Measurements from ENCODE around the gene SMIM22.
A peak's percentile ranks its signal among the peaks of the same experiment; 100 is the strongest.

The SMIM22 gene

GRCh38 chr16:4797805-4798252 lies 2.7 kb downstream of the SMIM22 start:
- DNase-seq, result no peak

- DNase-seq, result no peak
Observed at GRCh38 chr16:4798456-4798855, 3.3 kb downstream of the SMIM22 start.

GRCh38 chr16:4799171-4799855 lies 4.1 kb downstream of the SMIM22 start:
- DNase-seq, result no peak

GRCh38 chr16:4800290-4801041 lies 5.3 kb downstream of the SMIM22 start:
- peak; percentile 63 to 72 for DNase-seq

GRCh38 chr16:4801051-4801961 lies 6.1 kb downstream of the SMIM22 start:
- DNase-seq, result no peak

GRCh38 chr16:4801962-4802658 lies 6.9 kb downstream of the SMIM22 start, which contains the start of gene ROGDI:
Gene ROGDI (minus strand): TSS chr16:4802633. CDS start chr16:4802571, 62 bp downstream.
- peak; percentile 31 to 53 for DNase-seq

DNA sequence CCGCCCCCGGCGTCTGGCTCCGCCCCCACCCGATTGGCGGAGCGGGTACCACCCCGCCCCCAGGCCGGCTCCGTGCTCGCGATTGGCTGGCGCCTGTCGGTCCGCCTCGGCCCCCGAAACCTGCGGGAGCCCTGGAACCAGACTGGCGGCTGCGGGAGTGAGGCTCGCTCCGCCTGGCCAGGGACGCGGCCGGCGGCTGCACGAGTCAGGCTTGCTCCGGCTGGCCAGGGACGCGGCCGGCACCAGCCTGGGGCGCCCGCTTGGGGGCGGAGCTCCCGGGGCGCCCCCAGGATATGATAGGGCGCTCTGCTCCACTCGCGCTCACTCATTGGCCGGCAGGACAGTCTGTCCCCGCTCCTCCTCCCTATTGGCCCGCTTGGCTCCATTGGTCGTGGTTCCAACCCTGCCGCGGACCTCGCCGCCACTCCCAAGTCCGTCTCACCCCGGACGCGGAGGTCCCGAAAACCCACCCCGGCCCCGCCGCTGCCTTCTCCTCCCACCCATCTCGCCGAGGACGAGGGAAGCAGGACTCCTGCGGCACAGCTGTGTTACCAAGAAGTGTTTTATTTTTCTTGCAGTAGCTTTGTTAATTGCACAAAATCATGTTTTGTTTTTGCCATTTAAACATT lies 7.6 kb downstream of the SMIM22 start:
- DNase-seq, result peak; percentile 80 to 88

DNA sequence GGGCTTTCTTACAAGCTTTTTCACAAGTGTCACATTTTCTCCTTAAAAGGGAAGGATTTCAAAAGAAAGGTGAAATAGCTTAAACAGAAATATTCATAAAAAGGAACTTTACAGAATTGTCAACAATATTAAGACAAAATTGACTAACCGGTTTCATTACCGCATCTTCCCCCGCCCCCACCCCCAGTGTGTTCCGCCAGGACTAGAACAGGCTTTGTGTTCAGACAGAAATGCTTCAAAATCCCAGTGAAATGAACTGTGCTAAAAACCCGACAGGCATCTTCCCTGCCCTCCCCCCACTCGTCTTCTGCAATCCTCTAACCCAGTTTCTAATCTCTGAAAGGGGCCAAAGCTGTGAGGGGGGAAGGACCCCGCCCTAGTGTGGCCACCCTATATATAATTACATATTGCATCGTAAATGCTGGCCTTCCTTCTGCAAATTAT lies 8.3 kb downstream of the SMIM22 start:
- DNase-seq, result no peak

GRCh38 chr16:4803898-4804762 lies 9.0 kb downstream of the SMIM22 start:
- DNase-seq, result no peak

DNA sequence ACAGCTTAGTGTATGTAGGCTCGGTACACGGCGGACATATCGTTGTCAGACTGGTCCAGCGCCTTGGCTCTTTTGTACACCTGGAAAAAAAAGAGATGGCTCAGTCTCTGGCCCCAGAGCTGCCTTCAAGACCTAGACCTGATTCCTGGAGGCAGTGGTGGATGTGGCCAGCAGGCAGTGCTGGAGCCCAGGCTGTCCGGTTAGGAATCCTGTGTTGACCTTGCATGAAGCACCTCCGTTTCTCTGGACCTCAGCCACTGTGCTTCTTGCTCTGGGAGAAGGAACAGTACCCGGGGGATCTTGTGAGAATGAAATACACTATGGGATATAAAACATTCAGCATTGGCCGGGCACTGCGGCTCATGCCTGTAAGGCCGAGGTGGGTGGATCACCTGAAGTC lies 10.1 kb downstream of the SMIM22 start:
- no peak for DNase-seq

DNA sequence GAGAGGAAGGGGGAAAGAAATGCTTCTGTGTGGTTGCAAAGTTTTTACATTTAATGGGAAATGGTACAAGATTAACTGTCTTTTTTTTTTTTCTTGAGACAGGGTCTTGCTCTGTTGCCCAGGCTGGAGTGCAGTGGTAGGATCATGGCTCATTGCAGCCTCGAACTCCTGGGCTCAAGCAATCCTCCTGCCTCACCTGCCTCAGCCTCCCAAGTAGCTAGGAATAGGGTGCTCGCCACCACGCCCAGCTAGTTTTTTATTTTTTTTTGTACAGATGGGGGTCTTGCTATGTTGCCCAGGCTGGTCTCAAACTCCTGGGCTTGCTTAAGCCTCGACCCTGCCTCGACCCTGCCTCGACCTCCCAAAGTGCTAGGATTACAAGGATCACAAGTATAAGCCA lies 11.1 kb downstream of the SMIM22 start:
- DNase-seq, result no peak

DNA sequence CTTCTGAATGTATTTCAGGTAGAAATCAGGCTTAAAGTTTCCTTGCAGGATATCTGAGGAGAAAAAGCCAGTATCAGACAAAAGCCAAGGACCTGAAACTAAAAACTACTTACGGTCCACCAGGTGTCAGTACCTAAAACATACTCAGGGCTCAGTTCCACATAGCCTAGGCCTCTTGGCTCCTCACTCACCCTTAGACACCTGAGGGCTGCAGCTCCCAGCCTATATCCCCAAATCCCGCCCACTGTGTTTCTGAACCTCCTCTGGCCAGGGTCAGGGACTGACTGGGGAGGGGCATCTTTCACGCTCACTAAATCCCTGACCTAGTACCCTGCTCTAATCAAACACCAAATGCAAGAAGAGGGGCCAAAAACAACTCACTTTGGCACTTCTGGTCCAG lies 16.1 kb downstream of the SMIM22 start:
- no peak for DNase-seq

GRCh38 chr16:4811773-4812172 lies 16.6 kb downstream of the SMIM22 start:
- DNase-seq, result no peak

DNA sequence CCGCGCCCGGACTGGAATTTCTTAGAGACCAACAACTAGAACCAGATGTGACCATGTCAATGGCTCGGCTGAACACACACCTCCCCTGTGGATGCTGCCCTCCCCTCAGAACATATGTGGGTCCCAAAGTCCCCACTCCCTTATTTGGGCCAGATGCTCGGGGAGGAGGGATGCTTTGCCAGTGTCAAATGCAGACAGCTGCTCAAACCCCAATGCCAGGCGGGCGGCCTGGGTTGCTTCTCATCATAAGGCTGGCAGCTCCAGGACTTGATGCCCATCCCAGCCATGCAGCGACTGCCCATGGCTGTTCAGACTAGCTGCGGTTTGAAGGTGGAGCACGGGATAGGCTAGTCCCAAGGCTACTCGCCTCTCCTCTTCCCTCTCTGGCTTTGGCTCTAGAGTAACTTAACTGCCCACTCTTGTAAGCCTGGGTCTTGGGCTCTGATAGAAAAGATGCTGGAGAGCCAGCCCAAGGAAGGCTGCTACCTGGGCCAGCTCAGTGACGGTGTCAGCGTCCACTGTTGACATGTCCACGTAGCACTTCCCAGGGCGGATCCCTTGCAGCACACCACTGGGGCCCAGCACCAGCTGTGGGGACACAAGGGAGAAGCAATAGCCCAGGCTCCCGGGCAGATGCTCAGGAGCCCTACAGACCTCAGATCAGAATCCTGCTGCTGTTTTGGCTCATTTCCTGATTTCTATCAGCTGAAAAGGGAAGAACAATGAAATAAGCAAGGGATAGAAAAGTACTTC lies 18.3 kb downstream of the SMIM22 start:
- DNase-seq, result no peak

- DNase-seq, result no peak
Observed at GRCh38 chr16:4814046-4814445, 18.9 kb downstream of the SMIM22 start.

- no peak for DNase-seq
Observed at GRCh38 chr16:4814542-4815173, 19.5 kb downstream of the SMIM22 start.

- no peak for DNase-seq
Observed at GRCh38 chr16:4820652-4821051, 25.5 kb downstream of the SMIM22 start.

- no peak for DNase-seq
Observed at GRCh38 chr16:4825196-4825595, 30.0 kb downstream of the SMIM22 start.

GRCh38 chr16:4826526-4826925 lies 31.4 kb downstream of the SMIM22 start:
- no peak for DNase-seq

- no peak for DNase-seq
Observed at GRCh38 chr16:4826980-4827379, 31.8 kb downstream of the SMIM22 start.
